B cell (primary cell): Measurements from ENCODE around the gene CEMIP2. TPM values are rescaled to one million over a fixed set of nuclear protein-coding genes. Genes with fewer than 3 reads are reported as not detected.

Source experiments
- ATAC-seq: fragments of 200-7000 bp; cut with Tn5 transposase; one replicate; pipeline ENCODE4 v1.10.0; 2021; ENCODE audit warnings: low read depth, mild to moderate bottlenecking, moderate number of reproducible peaks, moderate library complexity
- CTCF ChIA-PET: fragments of 350-600 bp; sonication (Branson Sonifier 250); formaldehyde crosslinking; loops from one replicate; lab custom pipeline; 2021; ENCODE audit warnings: antibody characterized with exemption, inconsistent platforms; lab: Charles Lee
- POLR2A ChIA-PET: fragments of 350-600 bp; sonication (Branson Sonifier 250); formaldehyde crosslinking; loops from one replicate; lab custom pipeline; 2021; ENCODE audit warnings: antibody characterized with exemption; lab: Charles Lee
- DNase-seq: peaks from one replicate; pipeline ENCODE4 v3.0.0; 2013
- H2AFZ ChIP-seq: 2 replicates; pipeline ENCODE4 v1.6.1; 2012; ENCODE audit warnings: mild to moderate bottlenecking, low read depth, low read length; ENCODE audit not compliant: insufficient read depth, poor library complexity, severe bottlenecking
- H3K27ac ChIP-seq, 2 donors: 1 replicate in 1 of 2; 2 replicates in 1 of 2; pipeline ENCODE4 v1.5.1; 2012 to 2013; ENCODE audit warnings: low read length in 2 of 2, mild to moderate bottlenecking in 2 of 2, moderate library complexity in 1 of 2
- H3K27me3 ChIP-seq, 4 experiments: fragments of 200-600 bp in 1 of 4; sonication (generic) in 1 of 4; replicated peaks in 1 of 4; 1 replicate in 2 of 4; 2 replicates in 2 of 4; pipeline versions ENCODE4 v1.6.1 to v1.7.0; 2013 to 2016; ENCODE audit warnings: low read length in 3 of 4, mild to moderate bottlenecking in 2 of 4, mixed read lengths in 1 of 4, moderate library complexity in 1 of 4; ENCODE audit not compliant: insufficient read depth in 4 of 4, control insufficient read depth in 3 of 4; ENCODE audit errors: control extremely low read depth in 1 of 4
- H3K36me3 ChIP-seq, 2 experiments: replicated peaks in 1 of 2; 1 replicate in 1 of 2; 2 replicates in 1 of 2; pipeline versions ENCODE4 v1.6.1 to v1.7.1; 2013; ENCODE audit warnings: low read length in 1 of 2; ENCODE audit not compliant: insufficient read depth in 2 of 2, control insufficient read depth in 1 of 2; ENCODE audit errors: control extremely low read depth in 1 of 2, extremely low read depth in 1 of 2
- H3K4me1 ChIP-seq, 2 donors: fragments of 200-600 bp in 1 of 2; sonication (generic) in 1 of 2; 1 replicate in 1 of 2; 2 replicates in 1 of 2; pipeline versions ENCODE4 v1.5.1 to v1.6.1; 2013 to 2017; ENCODE audit warnings: low read length in 2 of 2; ENCODE audit not compliant: control insufficient read depth in 2 of 2, insufficient read depth in 2 of 2
- H3K4me2 ChIP-seq: replicated peaks from 2 replicates; pipeline ENCODE3; 2012; ENCODE audit warnings: mild to moderate bottlenecking, low read depth, low read length; ENCODE audit not compliant: poor library complexity, severe bottlenecking
- H3K4me3 ChIP-seq, 5 experiments: fragments of 200-600 bp in 1 of 5; sonication (generic) in 1 of 5; 1 replicate in 3 of 5; 2 replicates in 2 of 5; pipeline versions ENCODE4 v1.5.1 to v1.7.0; 2011 to 2016; ENCODE audit warnings: low read length in 4 of 5, mild to moderate bottlenecking in 4 of 5, low read depth in 2 of 5, control low read depth in 1 of 5, moderate library complexity in 1 of 5; ENCODE audit not compliant: insufficient read depth in 1 of 5; ENCODE audit errors: control extremely low read depth in 1 of 5, extremely low read depth in 1 of 5
- H3K79me2 ChIP-seq: fragments of 200-600 bp; sonication (generic); one replicate; pipeline ENCODE4 v1.6.0; 2016; ENCODE audit warnings: low read length; ENCODE audit not compliant: control insufficient read depth, insufficient read depth
- H3K9ac ChIP-seq: fragments of 200-600 bp; sonication (generic); 2 replicates; pipeline ENCODE4 v1.6.1; 2017; ENCODE audit warnings: mild to moderate bottlenecking, low read length, moderate library complexity
- H3K9me3 ChIP-seq, 3 donors: one replicate each; pipeline versions ENCODE4 v1.6.1 to v1.7.1; 2013; ENCODE audit warnings: low read length in 2 of 3; ENCODE audit not compliant: control insufficient read depth in 2 of 3, insufficient read depth in 1 of 3; ENCODE audit errors: control extremely low read depth in 1 of 3
- H4K20me1 ChIP-seq: 2 replicates; pipeline ENCODE4 v1.6.0; 2012; ENCODE audit warnings: mild to moderate bottlenecking, low read length; ENCODE audit not compliant: insufficient read depth, control insufficient read depth, poor library complexity, severe bottlenecking
- H3K27ac Mint-ChIP-seq: one replicate; pipeline ENCODE4 v1.8.0; 2021; ENCODE audit warnings: mixed read lengths
- H3K27me3 Mint-ChIP-seq: one replicate; pipeline ENCODE4 v1.8.0; 2021; ENCODE audit warnings: mixed read lengths
- H3K4me1 Mint-ChIP-seq: one replicate; pipeline ENCODE4 v1.8.0; 2021; ENCODE audit warnings: mixed read lengths
- H3K4me3 Mint-ChIP-seq: one replicate; pipeline ENCODE4 v1.8.0; 2021; ENCODE audit warnings: mixed read lengths
- H3K9me3 Mint-ChIP-seq: one replicate; pipeline ENCODE4 v1.8.0; 2022; ENCODE audit warnings: mixed read lengths; ENCODE audit not compliant: insufficient read depth
- CTCF ChIP-seq: fragments of 200-600 bp; IDR thresholded peaks from one replicate; pipeline ENCODE4 v1.8.0; 2022; ENCODE audit warnings: antibody characterized with exemption, mild to moderate bottlenecking
- EZH2 ChIP-seq: IDR thresholded peaks from 2 replicates; pipeline ENCODE4 v1.6.1; 2012; ENCODE audit warnings: borderline replicate concordance, low read depth, mild to moderate bottlenecking, moderate library complexity, low read length; ENCODE audit not compliant: insufficient read depth, poor library complexity, severe bottlenecking
- WGBS: methylation state at CpG from one replicate; pipeline ENCODE4 v1.1.5; 2013; ENCODE audit warnings: missing lambda C conversion rate; ENCODE audit not compliant: insufficient coverage; 5-methylcytosine and 5-hydroxymethylcytosine counted together
- intact Hi-C: fragments of 100-400 bp; cut with micrococcal nuclease; formaldehyde crosslinking; loops from one replicate; pipeline ENCODE4 v1.10.0; 2022
- polyA plus RNA-seq: library from polyadenylated mRNA; depleted of rRNA; stranded (reverse); fragments of >200 nt; gene quantifications from 2 replicates; pipeline ENCODE4 v1.2.3, GENCODE V29; 2012
- total RNA-seq, 2 donors: library from RNA; stranded (reverse); fragments of 120-200 nt in 1 of 2; gene quantifications; 1 replicate in 1 of 2; 2 replicates in 1 of 2; pipeline versions ENCODE4 v1.2.3 to v1.2.4, GENCODE V29; 2013 to 2022

CEMIP2 gene
- total and polyA plus RNA-seq, 2 donors (not counting 1 experiment from before 2014, with no cell fraction given), result 35.4 to 90.6 TPM

GRCh38 chr9:71795097-71795813, 26.9 kb upstream of the CEMIP2 start:
- Mint-ChIP-seq H3K27ac (peak overlapping the region; percentile 93), H3K4me3 (peak overlapping the region; percentile 92), H3K9me3 (no peaks in the 10 kb centered on the region), H3K27me3 (no peaks in the 10 kb centered on the region), H3K4me1 (peaks cover 70% of the 10 kb centered on the region)
- no peak overlapping the region for H2AFZ ChIP-seq
- ATAC-seq (peak; percentile 87), DNase-seq (peak; percentile 87)
- intact Hi-C loops, result loop anchor here (1.0 to 10.0 kb wide), 6 partner anchors 11 to 1380 kb away; partner anchors contain the start of genes ABHD17B, C9orf85, KLF9 and ZFAND5
- no CpG with 5 or more reads among the region's 7 CpGs for WGBS
- H3K27me3 ChIP-seq, result no peaks in the 10 kb centered on the region
- ChIA-PET POLR2A (interaction anchor here (1.3 to 3.6 kb wide), 4 partner anchors 12 to 26 kb away, joined by 3 to 18 read pairs (median 10); no protein-coding TSS in a partner anchor), CTCF (interaction anchor here (0.6 to 10.1 kb wide), 6 partner anchors 11 to 26 kb away, joined by 3 to 96 read pairs (median 40); partner anchors contain the start of gene CEMIP2)
- peak overlapping the region; percentile 63 for H3K4me2 ChIP-seq
- peak overlapping the region; percentile 84 to 92 for H3K27ac ChIP-seq
- peaks cover 77 to 80% of the 10 kb centered on the region in 2 donors for H3K4me1 ChIP-seq
- peaks cover 0 to 7% (median 0%) of the 10 kb centered on the region in 3 donors for H3K9me3 ChIP-seq
- peak overlapping the region; percentile 30 for H3K9ac ChIP-seq
- H3K4me3 ChIP-seq, result peak overlapping the region in 1 of 5 experiments; percentile 40
- H3K36me3 ChIP-seq, result no peaks in the 10 kb centered on the region
- peaks cover 9% of the 10 kb centered on the region for H3K79me2 ChIP-seq
- TF ChIP-seq CTCF (no peak), EZH2 (no peak)
- H4K20me1 ChIP-seq, result no peaks in the 10 kb centered on the region
